ENCODE data around the gene UBE2U.

UBE2U gene

GRCh38 chr1:64245495-64245894, 42.1 kb downstream of the UBE2U start:
- Histone ChIP-seq H3K27ac (ENCODE audit: extremely low read depth, low read depth, low read length) (peak overlapping the region; percentile 28; the same call in 1 of the 2 replicates), H3K36me3 (ENCODE audit: control insufficient read depth in 2 of 2, insufficient read depth in 1 of 2, low read length in 2 of 2) (no peaks in the 10 kb centered on the region), H3K4me3 (ENCODE audit: low read depth, low read length) (no peak overlapping the region), H3K9me3 (ENCODE audit: control insufficient read depth, insufficient read depth, low read depth, low read length) (no peaks in the 10 kb centered on the region), H3K4me1 (ENCODE audit: control insufficient read depth, insufficient read depth, low read length) (peaks cover 15% of the 10 kb centered on the region)
- ChIA-PET POLR2A (no interaction called here), CTCF (interaction anchor here (0.6 to 4.5 kb wide), 9 partner anchors 108 to 779 kb away, joined by 3 to 44 read pairs (median 7); no protein-coding TSS in a partner anchor)
- no peak for TF ChIP-seq ZNF24 (tag by site-specific recombination; IDR thresholded peaks at IDR 0.05)
- no peak for TF ChIP-seq ZNF19 (tag by site-specific recombination; IDR thresholded peaks at IDR 0.05; ENCODE audit: low read depth)
- TF ChIP-seq SETDB1 (IDR thresholded peaks at IDR 0.05; ENCODE audit: insufficient read length, low read length) = peak; percentile 73
- no peak for TF ChIP-seq ZNF701 (tag by site-specific recombination; IDR thresholded peaks at IDR 0.05)
- TF ChIP-seq, protein P1, sequence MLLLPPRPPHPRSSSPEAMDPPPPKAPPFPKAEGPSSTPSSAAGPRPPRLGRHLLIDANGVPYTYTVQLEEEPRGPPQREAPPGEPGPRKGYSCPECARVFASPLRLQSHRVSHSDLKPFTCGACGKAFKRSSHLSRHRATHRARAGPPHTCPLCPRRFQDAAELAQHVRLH (tag by site-specific recombination; IDR thresholded peaks at IDR 0.05) = no peak
- no peak for TF ChIP-seq KLF8 (tag by site-specific recombination; IDR thresholded peaks at IDR 0.05)
- TF ChIP-seq ZNF350 (tag by site-specific recombination; IDR thresholded peaks at IDR 0.05) = no peak
- TF ChIP-seq ZNF658 (tag by site-specific recombination; IDR thresholded peaks at IDR 0.05) = no peak
- no peak for TF ChIP-seq ZNF561 (tag by site-specific recombination; IDR thresholded peaks at IDR 0.05; ENCODE audit: borderline replicate concordance)
- 0 out of 2 replicates have a peak, but pooled peaks have one; percentile 11 for TF ChIP-seq TRIM28 (IDR thresholded peaks at IDR 0.05; ENCODE audit: borderline replicate concordance, low read length)
- no peak for TF ChIP-seq GLI2 (tag by site-specific recombination; IDR thresholded peaks at IDR 0.05; ENCODE audit: borderline replicate concordance, low read depth)
- TF ChIP-seq, protein P2, sequence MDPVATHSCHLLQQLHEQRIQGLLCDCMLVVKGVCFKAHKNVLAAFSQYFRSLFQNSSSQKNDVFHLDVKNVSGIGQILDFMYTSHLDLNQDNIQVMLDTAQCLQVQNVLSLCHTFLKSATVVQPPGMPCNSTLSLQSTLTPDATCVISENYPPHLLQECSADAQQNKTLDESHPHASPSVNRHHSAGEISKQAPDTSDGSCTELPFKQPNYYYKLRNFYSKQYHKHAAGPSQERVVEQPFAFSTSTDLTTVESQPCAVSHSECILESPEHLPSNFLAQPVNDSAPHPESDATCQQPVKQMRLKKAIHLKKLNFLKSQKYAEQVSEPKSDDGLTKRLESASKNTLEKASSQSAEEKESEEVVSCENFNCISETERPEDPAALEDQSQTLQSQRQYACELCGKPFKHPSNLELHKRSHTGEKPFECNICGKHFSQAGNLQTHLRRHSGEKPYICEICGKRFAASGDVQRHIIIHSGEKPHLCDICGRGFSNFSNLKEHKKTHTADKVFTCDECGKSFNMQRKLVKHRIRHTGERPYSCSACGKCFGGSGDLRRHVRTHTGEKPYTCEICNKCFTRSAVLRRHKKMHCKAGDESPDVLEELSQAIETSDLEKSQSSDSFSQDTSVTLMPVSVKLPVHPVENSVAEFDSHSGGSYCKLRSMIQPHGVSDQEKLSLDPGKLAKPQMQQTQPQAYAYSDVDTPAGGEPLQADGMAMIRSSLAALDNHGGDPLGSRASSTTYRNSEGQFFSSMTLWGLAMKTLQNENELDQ (tag by site-specific recombination; IDR thresholded peaks at IDR 0.05; ENCODE audit: low read depth) = no peak
- TF ChIP-seq ZNF518A (tag by site-specific recombination; conservative IDR thresholded peaks at IDR 0.05; ENCODE audit: low read depth) = peak; percentile 91
- TF ChIP-seq KLF16 (tag by site-specific recombination; IDR thresholded peaks at IDR 0.05) = no peak
- TF ChIP-seq ZNF510 (tag by site-specific recombination; IDR thresholded peaks at IDR 0.05; ENCODE audit: insufficient replicate concordance) = no peak
- no peak for TF ChIP-seq ZNF140 (tag by site-specific recombination; IDR thresholded peaks at IDR 0.05)
- TF ChIP-seq ZNF26 (tag by site-specific recombination; IDR thresholded peaks at IDR 0.05) = no peak
- TF ChIP-seq ZFHX2 (tag by site-specific recombination; conservative IDR thresholded peaks at IDR 0.05) = no peak
- no peak for TF ChIP-seq ZFP3 (tag by site-specific recombination; IDR thresholded peaks at IDR 0.05; ENCODE audit: low read depth)
